ENCODE data around the gene TEX19. TPM values are rescaled to one million over a fixed set of nuclear protein-coding genes. Genes with fewer than 3 reads are reported as not detected.

TEX19 gene
- total RNA-seq, 2 experiments from 2014 or later = 2.0 to 3.4 TPM

GRCh38 chr17:82382933-82383255 lies 23.8 kb downstream of the TEX19 start:
- DNase-seq (ENCODE audit: low spot score) = no peak
- no peaks in the 10 kb centered on the region for H3K36me3 ChIP-seq (ENCODE audit: insufficient read depth, low read length)
- no peak overlapping the region for H3K4me2 ChIP-seq (ENCODE audit: low read length)
- no peak overlapping the region for H3K27ac ChIP-seq (ENCODE audit: low read depth, low read length, poor library complexity, severe bottlenecking)
- no peaks in the 10 kb centered on the region for H3K79me2 ChIP-seq (ENCODE audit: insufficient read depth, low read depth, low read length)
- no peaks in the 10 kb centered on the region for H3K9me2 ChIP-seq (ENCODE audit: insufficient read depth, low read length)
- H2AFZ ChIP-seq (ENCODE audit: low read length) = no peak overlapping the region
- no TSS peak for BruUV-seq (replicated peaks)
- H4K20me1 ChIP-seq (ENCODE audit: insufficient read depth, low read length) = no peaks in the 10 kb centered on the region
- intact Hi-C loops (cut with micrococcal nuclease; ENCODE audit: unreplicated experiment) = no loop called here
- no peak for TF ChIP-seq EZH2phosphoT487 (IDR thresholded peaks at IDR 0.05; ENCODE audit: borderline replicate concordance, low read depth, low read length)
- TF ChIP-seq CTCF (conservative IDR thresholded peaks at IDR 0.05; ENCODE audit: low read length) = no peak
- peaks cover 8% of the 10 kb centered on the region for H3K4me1 ChIP-seq (ENCODE audit: insufficient read depth, low read length, poor library complexity, severe bottlenecking)
- POLR2A ChIA-PET = no interaction called here
- H3K4me3 ChIP-seq (ENCODE audit: low read depth, low read length, poor library complexity, severe bottlenecking) = no peak overlapping the region
- CTCF ChIA-PET (ENCODE audit: unreplicated experiment) = no interaction called here
- H3K9me3 ChIP-seq (ENCODE audit: low read length) = no peaks in the 10 kb centered on the region

- BruUV-seq (replicated peaks) = no TSS peak
- TF ChIP-seq EZH2phosphoT487 (IDR thresholded peaks at IDR 0.05; ENCODE audit: borderline replicate concordance, low read depth, low read length) (no peak), CTCF (conservative IDR thresholded peaks at IDR 0.05; ENCODE audit: low read length) (no peak)
- no peaks in the 10 kb centered on the region for H3K79me2 ChIP-seq (ENCODE audit: insufficient read depth, low read depth, low read length)
- no peaks in the 10 kb centered on the region for H4K20me1 ChIP-seq (ENCODE audit: insufficient read depth, low read length)
- DNase-seq (ENCODE audit: low spot score) = no peak
- H3K4me1 ChIP-seq (ENCODE audit: insufficient read depth, low read length, poor library complexity, severe bottlenecking) = peaks cover 8% of the 10 kb centered on the region
- no peak overlapping the region for H3K4me2 ChIP-seq (ENCODE audit: low read length)
- no peak overlapping the region for H3K27ac ChIP-seq (ENCODE audit: low read depth, low read length, poor library complexity, severe bottlenecking)
- ChIA-PET CTCF (ENCODE audit: unreplicated experiment) (no interaction called here), POLR2A (no interaction called here)
- H3K9me3 ChIP-seq (ENCODE audit: low read length) = no peaks in the 10 kb centered on the region
- intact Hi-C loops (cut with micrococcal nuclease; ENCODE audit: unreplicated experiment) = no loop called here
- no peak overlapping the region for H3K4me3 ChIP-seq (ENCODE audit: low read depth, low read length, poor library complexity, severe bottlenecking)
- no peaks in the 10 kb centered on the region for H3K9me2 ChIP-seq (ENCODE audit: insufficient read depth, low read length)
- no peaks in the 10 kb centered on the region for H3K36me3 ChIP-seq (ENCODE audit: insufficient read depth, low read length)
- H2AFZ ChIP-seq (ENCODE audit: low read length) = no peak overlapping the region
These were observed 24.4 kb downstream of the TEX19 start for GRCh38 chr17:82383411-82383810.

GRCh38 chr17:82384051-82384729 lies 25.1 kb downstream of the TEX19 start:
- ChIA-PET POLR2A (no interaction called here), CTCF (ENCODE audit: unreplicated experiment) (no interaction called here)
- Histone ChIP-seq H3K36me3 (ENCODE audit: insufficient read depth, low read length) (no peaks in the 10 kb centered on the region), H3K27ac (ENCODE audit: low read depth, low read length, poor library complexity, severe bottlenecking) (no peak overlapping the region), H3K9me3 (ENCODE audit: low read length) (no peaks in the 10 kb centered on the region), H3K79me2 (ENCODE audit: insufficient read depth, low read depth, low read length) (no peaks in the 10 kb centered on the region), H4K20me1 (ENCODE audit: insufficient read depth, low read length) (no peaks in the 10 kb centered on the region), H3K4me1 (ENCODE audit: insufficient read depth, low read length, poor library complexity, severe bottlenecking) (peaks cover 8% of the 10 kb centered on the region), H3K9me2 (ENCODE audit: insufficient read depth, low read length) (no peaks in the 10 kb centered on the region), H3K4me2 (ENCODE audit: low read length) (no peak overlapping the region), H3K4me3 (ENCODE audit: low read depth, low read length, poor library complexity, severe bottlenecking) (no peak overlapping the region), H2AFZ (ENCODE audit: low read length) (no peak overlapping the region)
- DNase-seq (ENCODE audit: low spot score) = no peak
- TF ChIP-seq CTCF (conservative IDR thresholded peaks at IDR 0.05; ENCODE audit: low read length) = no peak; the same call in 1 of the 2 replicates
- no peak for TF ChIP-seq EZH2phosphoT487 (IDR thresholded peaks at IDR 0.05; ENCODE audit: borderline replicate concordance, low read depth, low read length)
- intact Hi-C loops (cut with micrococcal nuclease; ENCODE audit: unreplicated experiment) = no loop called here
- BruUV-seq (replicated peaks) = no TSS peak

All from OCI-LY7 (cell line).